Femur (tissue), 1 donor: Measurements from ENCODE around the gene DOK7.

Source experiments
- DNase-seq: peaks from one replicate; pipeline ENCODE4 v3.0.0-alpha.2; 2017

Gene DOK7

GRCh38 chr4:3476936-3477749, 14.0 kb downstream of the DOK7 start:
- no peak for DNase-seq

- no peak for DNase-seq
These were observed 14.8 kb downstream of the DOK7 start for GRCh38 chr4:3477750-3478430.

- no peak for DNase-seq
These were observed 15.6 kb downstream of the DOK7 start for GRCh38 chr4:3478446-3479357.

- DNase-seq = no peak
These were observed 16.4 kb downstream of the DOK7 start for GRCh38 chr4:3479358-3480101.

- DNase-seq = peak; percentile 91
These were observed 17.5 kb downstream of the DOK7 start for GRCh38 chr4:3480528-3481112.

- no peak for DNase-seq
These were observed 18.0 kb downstream of the DOK7 start for GRCh38 chr4:3481113-3481531.

- DNase-seq = no peak
These were observed 18.8 kb downstream of the DOK7 start for GRCh38 chr4:3481783-3482393.

GRCh38 chr4:3482707-3483106, 19.6 kb downstream of the DOK7 start:
- no peak for DNase-seq

GRCh38 chr4:3483471-3483921, 20.4 kb downstream of the DOK7 start:
- peak; percentile 75 for DNase-seq

- DNase-seq = no peak
These were observed 21.2 kb downstream of the DOK7 start for GRCh38 chr4:3484057-3484973.

- no peak for DNase-seq
These were observed 22.1 kb downstream of the DOK7 start for GRCh38 chr4:3485011-3485791.

GRCh38 chr4:3485886-3486540, 22.9 kb downstream of the DOK7 start:
- DNase-seq = no peak

GRCh38 chr4:3486541-3487540, 23.7 kb downstream of the DOK7 start:
- DNase-seq = no peak

GRCh38 chr4:3487861-3488260, 24.8 kb downstream of the DOK7 start:
- DNase-seq = no peak

- no peak for DNase-seq
These were observed 25.7 kb downstream of the DOK7 start for GRCh38 chr4:3488820-3489219.

GRCh38 chr4:3489451-3489962, 26.4 kb downstream of the DOK7 start:
- DNase-seq = no peak

- no peak for DNase-seq
These were observed 28.7 kb downstream of the DOK7 start for GRCh38 chr4:3491681-3492405.
